H1 (cell line): Measurements from ENCODE around the gene POP7.

ENCODE experiments used
- EZH2 ChIP-seq: fragments of 200-600 bp; sonication (generic); IDR thresholded peaks from 2 replicates; pipeline ENCODE4 v1.7.1; 2012; ENCODE audit warnings: low read depth, mild to moderate bottlenecking, moderate library complexity, low read length, inconsistent platforms; ENCODE audit not compliant: severe bottlenecking
- HDAC2 ChIP-seq, 2 experiments: fragments of 300-600 bp in 1 of 2; sonication (generic) in 1 of 2; IDR thresholded peaks; 2 replicates each; pipeline ENCODE4 v1.6.1; 2011 to 2012; ENCODE audit warnings: low read depth in 2 of 2, low read length in 2 of 2, mild to moderate bottlenecking in 2 of 2, moderate library complexity in 2 of 2, borderline replicate concordance in 1 of 2, inconsistent platforms in 1 of 2
- POLR2AphosphoS5 ChIP-seq: IDR thresholded peaks from 2 replicates; pipeline ENCODE4 v1.6.1; 2011; ENCODE audit warnings: low read depth, low read length
- TF ChIP-seq, protein P1 (sequence below): IDR thresholded peaks from 2 replicates; pipeline ENCODE4 v1.6.1; 2012; ENCODE audit warnings: low read length, inconsistent platforms
- TF ChIP-seq, protein P2 (sequence below), 3 experiments: IDR thresholded peaks; 1 replicate in 2 of 3; 2 replicates in 1 of 3; pipeline versions ENCODE4 v1.5.1 to v1.6.1; 2011; ENCODE audit warnings: low read length in 3 of 3, mild to moderate bottlenecking in 3 of 3, inconsistent platforms in 2 of 3, low read depth in 1 of 3, moderate library complexity in 1 of 3; ENCODE audit not compliant: insufficient read depth in 1 of 3; ENCODE audit errors: control extremely low read depth in 1 of 3
- TF ChIP-seq, protein P3 (sequence below): IDR thresholded peaks from 2 replicates; pipeline ENCODE4 v1.6.1; 2011; ENCODE audit warnings: low read length, improper control_type of control experiment

DNA sequence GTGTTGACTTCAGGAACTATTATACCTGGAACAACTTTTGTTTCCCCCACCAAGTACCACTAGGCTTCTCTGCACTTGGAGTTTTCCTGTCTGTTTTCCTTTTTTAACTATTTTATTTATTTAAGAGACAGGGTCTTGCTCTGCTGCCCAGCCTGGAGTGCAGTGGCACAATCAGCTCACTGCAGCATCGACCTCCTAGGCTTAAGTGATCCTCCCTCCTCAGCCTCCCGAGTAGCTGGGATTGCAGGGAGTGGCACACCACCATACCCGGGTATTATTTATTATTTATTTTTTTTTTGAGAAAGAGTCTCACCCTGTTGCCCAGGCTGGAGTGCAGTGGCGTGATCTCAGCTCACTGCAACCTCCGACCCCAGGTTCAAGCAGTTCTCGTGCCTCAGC is 9.8 kb upstream of the POP7 start:
- no peak for TF ChIP-seq EZH2
- no peak for TF ChIP-seq HDAC2 (IDR thresholded peaks at IDR 0.05; ENCODE audit: borderline replicate concordance in 1 of 2, low read depth in 2 of 2, low read length in 2 of 2)
- TF ChIP-seq, protein P1, sequence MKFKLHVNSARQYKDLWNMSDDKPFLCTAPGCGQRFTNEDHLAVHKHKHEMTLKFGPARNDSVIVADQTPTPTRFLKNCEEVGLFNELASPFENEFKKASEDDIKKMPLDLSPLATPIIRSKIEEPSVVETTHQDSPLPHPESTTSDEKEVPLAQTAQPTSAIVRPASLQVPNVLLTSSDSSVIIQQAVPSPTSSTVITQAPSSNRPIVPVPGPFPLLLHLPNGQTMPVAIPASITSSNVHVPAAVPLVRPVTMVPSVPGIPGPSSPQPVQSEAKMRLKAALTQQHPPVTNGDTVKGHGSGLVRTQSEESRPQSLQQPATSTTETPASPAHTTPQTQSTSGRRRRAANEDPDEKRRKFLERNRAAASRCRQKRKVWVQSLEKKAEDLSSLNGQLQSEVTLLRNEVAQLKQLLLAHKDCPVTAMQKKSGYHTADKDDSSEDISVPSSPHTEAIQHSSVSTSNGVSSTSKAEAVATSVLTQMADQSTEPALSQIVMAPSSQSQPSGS: no peak
- TF ChIP-seq, protein P2, sequence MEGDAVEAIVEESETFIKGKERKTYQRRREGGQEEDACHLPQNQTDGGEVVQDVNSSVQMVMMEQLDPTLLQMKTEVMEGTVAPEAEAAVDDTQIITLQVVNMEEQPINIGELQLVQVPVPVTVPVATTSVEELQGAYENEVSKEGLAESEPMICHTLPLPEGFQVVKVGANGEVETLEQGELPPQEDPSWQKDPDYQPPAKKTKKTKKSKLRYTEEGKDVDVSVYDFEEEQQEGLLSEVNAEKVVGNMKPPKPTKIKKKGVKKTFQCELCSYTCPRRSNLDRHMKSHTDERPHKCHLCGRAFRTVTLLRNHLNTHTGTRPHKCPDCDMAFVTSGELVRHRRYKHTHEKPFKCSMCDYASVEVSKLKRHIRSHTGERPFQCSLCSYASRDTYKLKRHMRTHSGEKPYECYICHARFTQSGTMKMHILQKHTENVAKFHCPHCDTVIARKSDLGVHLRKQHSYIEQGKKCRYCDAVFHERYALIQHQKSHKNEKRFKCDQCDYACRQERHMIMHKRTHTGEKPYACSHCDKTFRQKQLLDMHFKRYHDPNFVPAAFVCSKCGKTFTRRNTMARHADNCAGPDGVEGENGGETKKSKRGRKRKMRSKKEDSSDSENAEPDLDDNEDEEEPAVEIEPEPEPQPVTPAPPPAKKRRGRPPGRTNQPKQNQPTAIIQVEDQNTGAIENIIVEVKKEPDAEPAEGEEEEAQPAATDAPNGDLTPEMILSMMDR (IDR thresholded peaks at IDR 0.05; ENCODE audit: control extremely low read depth in 1 of 3, insufficient read depth in 1 of 3, low read depth in 1 of 3, low read length in 3 of 3): no peak
- TF ChIP-seq, protein P3, sequence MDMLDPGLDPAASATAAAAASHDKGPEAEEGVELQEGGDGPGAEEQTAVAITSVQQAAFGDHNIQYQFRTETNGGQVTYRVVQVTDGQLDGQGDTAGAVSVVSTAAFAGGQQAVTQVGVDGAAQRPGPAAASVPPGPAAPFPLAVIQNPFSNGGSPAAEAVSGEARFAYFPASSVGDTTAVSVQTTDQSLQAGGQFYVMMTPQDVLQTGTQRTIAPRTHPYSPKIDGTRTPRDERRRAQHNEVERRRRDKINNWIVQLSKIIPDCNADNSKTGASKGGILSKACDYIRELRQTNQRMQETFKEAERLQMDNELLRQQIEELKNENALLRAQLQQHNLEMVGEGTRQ: no peak
- no peak for TF ChIP-seq POLR2AphosphoS5
